ENCODE measurements around the gene TFPI. TPM values are rescaled to one million over a fixed set of nuclear protein-coding genes. Genes with fewer than 3 reads are reported as not detected.

Gene TFPI
- total and polyA plus RNA-seq, 10 of the 15 experiments (the other 5 are each of a cell fraction or from before 2014, with no cell fraction given): 0.07 to 0.59 (median 0.34) TPM

- DNase-seq (ENCODE audit: low read depth, low spot score): no peak
- H3K79me2 ChIP-seq (ENCODE audit: control insufficient read depth, insufficient read depth, low read length): no peaks in the 10 kb centered on the region
- whole genome bisulfite sequencing (ENCODE audit: insufficient coverage, insufficient replicate concordance, low lambda C conversion rate, missing lambda C conversion rate): 97% methylated on average over 3 of the region's 3 CpGs
- ChIA-PET CTCF (interaction anchor here (1.7 to 1.8 kb wide), 2 partner anchors 13 to 26 kb away, joined by 6 to 8 read pairs; partner anchors contain the start of gene CALCRL), RAD21 (ENCODE audit: unreplicated experiment) (interaction anchor here (0.8 to 3.4 kb wide), 3 partner anchors 19 to 559 kb away, joined by 3 to 12 read pairs (median 3); partner anchors contain the start of gene CALCRL), SMC1A (ENCODE audit: uncharacterized antibody, unreplicated experiment) (interaction anchor here (1.2 to 1.5 kb wide), 4 partner anchors 9 to 26 kb away, joined by 3 to 5 read pairs (median 3); no protein-coding TSS in a partner anchor), POLR2A (interaction anchor here (1.4 kb wide), 1 partner anchor 16 kb away, joined by 3 read pairs; no protein-coding TSS in a partner anchor)
- no peak overlapping the region for H3K4me3 ChIP-seq
- no peak overlapping the region for H3K27ac ChIP-seq (ENCODE audit: control insufficient read depth, insufficient read depth)
- no peak for ATAC-seq
- intact Hi-C loops (cut with micrococcal nuclease; ENCODE audit: unreplicated experiment): no loop called here
- peak; percentile 66 for FAIRE-seq
- H3K36me3 ChIP-seq (ENCODE audit: control insufficient read depth in 2 of 2, insufficient read depth in 2 of 2, low read length in 1 of 2): no peaks in the 10 kb centered on the region
- no peak overlapping the region for H3K4me2 ChIP-seq (ENCODE audit: control insufficient read depth, insufficient read depth)
- no peak overlapping the region for H3K9ac ChIP-seq (ENCODE audit: control insufficient read depth, insufficient read depth, low read length)
- H3K9me3 ChIP-seq (replicated peaks; ENCODE audit: control insufficient read depth, insufficient read depth, low read length): no peaks in the 10 kb centered on the region
- no TSS peak for BruUV-seq (replicated peaks)
- in situ Hi-C loops (cut with MboI): no loop called here
- no peaks in the 10 kb centered on the region for H4K20me1 ChIP-seq (ENCODE audit: control insufficient read depth, insufficient read depth)
- no peak for TF ChIP-seq NBN (IDR thresholded peaks at IDR 0.05)
- no peak for TF ChIP-seq RELB (IDR thresholded peaks at IDR 0.05; ENCODE audit: low read depth)
- TF ChIP-seq RFX5 (IDR thresholded peaks at IDR 0.05; ENCODE audit: low read depth, low read length): no peak
- no peak for TF ChIP-seq PML (IDR thresholded peaks at IDR 0.05; ENCODE audit: low read length)
- no peaks in the 10 kb centered on the region for H3K4me1 ChIP-seq (ENCODE audit: control insufficient read depth, insufficient read depth, low read length)
- H3K27me3 ChIP-seq (replicated peaks in 1 of 2; ENCODE audit: control insufficient read depth in 2 of 2, insufficient read depth in 2 of 2, low read length in 1 of 2): no peaks in the 10 kb centered on the region
- no peak overlapping the region for H2AFZ ChIP-seq (ENCODE audit: control insufficient read depth, low read depth, low read length)
Measured at GRCh38 chr2:187421519-187421918, 132.7 kb downstream of the TFPI start.

- SMC1A ChIA-PET (ENCODE audit: uncharacterized antibody, unreplicated experiment): interaction anchor here (0.8 to 1.6 kb wide), 5 partner anchors 9 to 557 kb away, joined by 3 to 7 read pairs (median 3); no protein-coding TSS in a partner anchor
- Histone ChIP-seq H3K27ac (ENCODE audit: control insufficient read depth, insufficient read depth) (no peak overlapping the region), H3K4me3 (no peak overlapping the region), H3K36me3 (ENCODE audit: control insufficient read depth in 2 of 2, insufficient read depth in 2 of 2, low read length in 1 of 2) (no peaks in the 10 kb centered on the region), H3K4me2 (ENCODE audit: control insufficient read depth, insufficient read depth) (no peak overlapping the region), H3K79me2 (ENCODE audit: control insufficient read depth, insufficient read depth, low read length) (no peaks in the 10 kb centered on the region), H4K20me1 (ENCODE audit: control insufficient read depth, insufficient read depth) (no peaks in the 10 kb centered on the region), H2AFZ (ENCODE audit: control insufficient read depth, low read depth, low read length) (no peak overlapping the region), H3K9ac (ENCODE audit: control insufficient read depth, insufficient read depth, low read length) (no peak overlapping the region), H3K4me1 (ENCODE audit: control insufficient read depth, insufficient read depth, low read length) (no peaks in the 10 kb centered on the region), H3K27me3 (replicated peaks in 1 of 2; ENCODE audit: control insufficient read depth in 2 of 2, insufficient read depth in 2 of 2, low read length in 1 of 2) (no peaks in the 10 kb centered on the region), H3K9me3 (replicated peaks; ENCODE audit: control insufficient read depth, insufficient read depth, low read length) (no peaks in the 10 kb centered on the region)
- 39% methylated on average over 1 of the region's 1 CpG for WGBS (ENCODE audit: insufficient coverage, insufficient replicate concordance, low lambda C conversion rate, missing lambda C conversion rate)
- intact Hi-C loops (cut with micrococcal nuclease; ENCODE audit: unreplicated experiment): no loop called here
- no peak for ATAC-seq
- FAIRE-seq: no peak
- in situ Hi-C loops (cut with MboI): no loop called here
- CTCF ChIA-PET: interaction anchor here (1.2 kb wide), 1 partner anchor 164 kb away, joined by 5 read pairs; no protein-coding TSS in a partner anchor
- no peak for DNase-seq (ENCODE audit: low read depth, low spot score)
- RAD21 ChIA-PET (ENCODE audit: unreplicated experiment): interaction anchor here (1.1 to 3.4 kb wide), 4 partner anchors 22 to 28 kb away, joined by 3 to 12 read pairs (median 4); partner anchors contain the start of gene CALCRL
- POLR2A ChIA-PET: interaction anchor here (0.6 to 1.0 kb wide), 3 partner anchors 9 to 19 kb away, joined by 3 to 4 read pairs (median 3); no protein-coding TSS in a partner anchor
- no TSS peak for BruUV-seq (replicated peaks)
- no peak for TF ChIP-seq REST (IDR thresholded peaks at IDR 0.05; ENCODE audit: low read depth, low read length)
- TF ChIP-seq WRNIP1 (IDR thresholded peaks at IDR 0.05; ENCODE audit: borderline replicate concordance, low read depth, low read length): no peak
- TF ChIP-seq MTA2 (IDR thresholded peaks at IDR 0.05; ENCODE audit: low read depth): no peak
- TF ChIP-seq STAT1 (conservative IDR thresholded peaks at IDR 0.05): no peak
- no peak for TF ChIP-seq JUNB (IDR thresholded peaks at IDR 0.05)
- TF ChIP-seq NFXL1 (IDR thresholded peaks at IDR 0.05; ENCODE audit: borderline replicate concordance): no peak
- no peak for TF ChIP-seq IKZF1 (conservative IDR thresholded peaks at IDR 0.05)
- TF ChIP-seq TCF3 (IDR thresholded peaks at IDR 0.05; ENCODE audit: borderline replicate concordance, insufficient read depth, low read depth, low read length): no peak
- no peak for TF ChIP-seq POLR2AphosphoS5 (IDR thresholded peaks at IDR 0.05; ENCODE audit: low read length)
- no peak for TF ChIP-seq MEF2A (IDR thresholded peaks at IDR 0.05; ENCODE audit: insufficient read depth, low read depth, low read length)
Measured at GRCh38 chr2:187419808-187420207, 134.4 kb downstream of the TFPI start.

Data from GM12878 (cell line).